Upper lobe of left lung (tissue), 6 donors: Measurements from ENCODE around the gene PCOLCE2. TPM values are rescaled to one million over a fixed set of nuclear protein-coding genes. Genes with fewer than 3 reads are reported as not detected.

ENCODE experiments used
- ATAC-seq, 2 donors: fragments of 200-7000 bp; cut with Tn5 transposase; one replicate each; pipeline ENCODE4 v1.9.1; 2022; ENCODE audit warnings: mild to moderate bottlenecking in 2 of 2, moderate library complexity in 2 of 2; ENCODE audit not compliant: low FRiP score in 2 of 2
- DNase-seq, 2 donors: peaks; one replicate each; pipeline ENCODE4 v3.0.0-alpha.2; 2019 to 2020
- H3K27ac ChIP-seq, 4 donors: fragments of 200-600 bp; sonication (generic); one replicate each; pipeline ENCODE4 v1.5.1; 2016 to 2019
- H3K27me3 ChIP-seq, 4 donors: fragments of 200-600 bp; sonication (generic); one replicate each; pipeline ENCODE4 v1.5.1; 2017 to 2019
- H3K36me3 ChIP-seq, 4 donors: fragments of 200-600 bp; sonication (generic); one replicate each; pipeline ENCODE4 v1.5.1; 2016 to 2019
- H3K4me1 ChIP-seq, 4 donors: fragments of 200-600 bp; sonication (generic); one replicate each; pipeline ENCODE4 v1.5.1; 2018 to 2019
- H3K4me3 ChIP-seq, 4 donors: fragments of 200-600 bp; sonication (generic); one replicate each; pipeline ENCODE4 v1.5.1; 2017 to 2019; ENCODE audit warnings: mild to moderate bottlenecking in 2 of 4, moderate library complexity in 1 of 4
- H3K9me3 ChIP-seq, 4 donors: fragments of 200-600 bp; sonication (generic); one replicate each; pipeline ENCODE4 v1.5.1; 2018 to 2019
- CTCF ChIP-seq, 6 experiments: fragments of 450-650 bp in 4 of 6; fragments of 200-600 bp in 2 of 6; sonication (generic) in 2 of 6; IDR thresholded peaks; one replicate each; pipeline ENCODE4 v1.5.1; 2016 to 2019; ENCODE audit warnings: antibody characterized with exemption in 6 of 6
- EP300 ChIP-seq, 4 donors: sonication (generic); formaldehyde crosslinking; IDR thresholded peaks; one replicate each; pipeline ENCODE4 v1.5.1; 2017; ENCODE audit warnings: antibody characterized with exemption in 4 of 4, control low read depth in 2 of 4
- POLR2A ChIP-seq, 4 donors: fragments of 450-650 bp; IDR thresholded peaks; one replicate each; pipeline ENCODE4 v1.5.1; 2016 to 2017; ENCODE audit warnings: antibody characterized with exemption in 4 of 4, mild to moderate bottlenecking in 2 of 4
- POLR2AphosphoS5 ChIP-seq, 2 donors: sonication (generic); formaldehyde crosslinking; IDR thresholded peaks; one replicate each; pipeline ENCODE4 v1.5.1; 2017; ENCODE audit warnings: antibody characterized with exemption in 2 of 2
- WGBS, 2 donors: methylation state at CpG; one replicate each; pipeline ENCODE4 v1.1.5; 2017 to 2018; 5-methylcytosine and 5-hydroxymethylcytosine counted together
- total RNA-seq, 6 donors: library from RNA; depleted of rRNA in 4 of 6; stranded (reverse); fragments of >200 nt in 4 of 6; gene quantifications; one replicate each; pipeline versions ENCODE4 v1.1.0 to v1.2.1, GENCODE V29; 2016 to 2021
- donor health status: DM: no; HTN: no; CAD: no; lungs with moderate emphysema.
- donor health status: DM: no; HTN: yes; CAD: no; lungs with severe emphysema.

The PCOLCE2 gene
- total RNA-seq, 6 donors from 2014 or later = 9.4 to 46.3 (median 17.9) TPM

- Histone ChIP-seq H3K4me3 (no peak overlapping the region), H3K9me3 (no peaks in the 10 kb centered on the region), H3K4me1 (no peaks in the 10 kb centered on the region), H3K27ac (no peak overlapping the region), H3K27me3 (no peaks in the 10 kb centered on the region), H3K36me3 (no peaks in the 10 kb centered on the region)
- TF ChIP-seq POLR2AphosphoS5 (IDR thresholded peaks at IDR 0.05) (no peak), CTCF (IDR thresholded peaks at IDR 0.05) (no peak), POLR2A (IDR thresholded peaks at IDR 0.05) (no peak), EP300 (IDR thresholded peaks at IDR 0.05) (no peak)
- DNase-seq = no peak
- no peak for ATAC-seq
These were observed 36.3 kb upstream of the PCOLCE2 start for GRCh38 chr3:142925140-142925539.

DNA sequence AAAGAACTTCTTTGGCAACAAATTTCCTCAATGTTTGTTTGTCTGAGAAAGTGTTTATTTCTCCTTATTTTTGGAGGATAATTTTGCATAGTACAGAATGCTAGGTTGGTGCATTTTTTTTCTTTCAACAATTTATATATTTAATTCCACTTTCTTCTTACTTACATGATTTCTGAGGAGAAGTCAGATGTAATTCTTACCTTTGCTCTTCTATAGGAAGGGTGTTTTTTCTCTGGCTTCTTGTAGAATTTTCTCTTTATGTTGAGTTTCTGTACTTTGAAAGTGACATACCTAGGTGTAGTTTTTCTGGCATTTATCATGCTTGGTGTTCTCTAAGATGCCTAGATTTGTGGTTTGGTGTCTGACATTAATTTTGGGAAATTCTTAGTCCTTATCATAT is 34.8 kb upstream of the PCOLCE2 start:
- no peak overlapping the region for H3K27ac ChIP-seq
- no peaks in the 10 kb centered on the region for H3K9me3 ChIP-seq
- no peaks in the 10 kb centered on the region for H3K27me3 ChIP-seq
- no peak overlapping the region for H3K4me3 ChIP-seq
- H3K36me3 ChIP-seq = no peaks in the 10 kb centered on the region
- no peak for ATAC-seq
- TF ChIP-seq CTCF (IDR thresholded peaks at IDR 0.05) (no peak), POLR2AphosphoS5 (IDR thresholded peaks at IDR 0.05) (no peak), POLR2A (IDR thresholded peaks at IDR 0.05) (no peak), EP300 (IDR thresholded peaks at IDR 0.05) (no peak)
- no peak for DNase-seq
- no peaks in the 10 kb centered on the region for H3K4me1 ChIP-seq

GRCh38 chr3:142916605-142917004 is 27.7 kb upstream of the PCOLCE2 start:
- Histone ChIP-seq H3K4me3 (no peak overlapping the region), H3K27ac (no peak overlapping the region), H3K27me3 (no peaks in the 10 kb centered on the region), H3K36me3 (no peaks in the 10 kb centered on the region), H3K9me3 (no peaks in the 10 kb centered on the region), H3K4me1 (no peaks in the 10 kb centered on the region)
- TF ChIP-seq EP300 (IDR thresholded peaks at IDR 0.05) = no peak
- TF ChIP-seq POLR2AphosphoS5 (IDR thresholded peaks at IDR 0.05) = no peak
- TF ChIP-seq POLR2A (IDR thresholded peaks at IDR 0.05) = no peak
- no peak for TF ChIP-seq CTCF (IDR thresholded peaks at IDR 0.05)
- WGBS, 2 donors = 66 to 67% methylated on average over 2 of the region's 2 CpGs
- peak in 1 of 2 donors; percentile 11 for ATAC-seq
- no peak for DNase-seq

- Histone ChIP-seq H3K9me3 (no peaks in the 10 kb centered on the region), H3K36me3 (no peaks in the 10 kb centered on the region), H3K4me1 (no peaks in the 10 kb centered on the region), H3K27me3 (no peaks in the 10 kb centered on the region), H3K4me3 (no peak overlapping the region), H3K27ac (no peak overlapping the region)
- ATAC-seq = no peak
- no peak for DNase-seq
- WGBS, 2 donors = 71 to 84% methylated on average over 3 of the region's 3 CpGs
- TF ChIP-seq CTCF (IDR thresholded peaks at IDR 0.05) (no peak), POLR2A (IDR thresholded peaks at IDR 0.05) (no peak), POLR2AphosphoS5 (IDR thresholded peaks at IDR 0.05) (no peak), EP300 (IDR thresholded peaks at IDR 0.05) (no peak)
These were observed 26.8 kb upstream of the PCOLCE2 start for GRCh38 chr3:142915636-142916035.

DNA sequence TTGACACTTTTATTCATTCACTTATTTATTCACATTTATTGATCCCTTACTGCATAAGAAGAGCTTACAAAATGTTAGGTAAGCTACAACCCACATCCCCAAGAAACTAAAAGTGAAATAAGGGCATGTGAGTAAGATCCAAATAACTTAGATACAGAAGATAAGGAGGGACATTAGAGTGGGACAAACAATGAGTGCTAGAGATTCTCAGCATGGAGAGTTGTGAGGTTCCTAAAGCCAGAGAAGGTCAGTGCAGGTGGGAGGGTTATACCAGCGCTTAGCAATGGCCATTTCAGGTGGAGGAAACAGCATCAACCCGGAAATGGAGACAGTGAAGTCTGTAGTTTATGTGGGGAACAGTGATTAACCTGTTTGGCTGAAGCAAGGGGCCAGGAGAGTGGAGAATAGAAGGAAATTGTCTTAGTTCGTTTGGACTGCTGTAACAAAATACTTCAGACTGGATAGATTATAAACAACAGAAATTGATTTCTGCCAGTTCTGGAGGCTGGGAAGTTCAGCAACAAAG is 25.5 kb upstream of the PCOLCE2 start:
- Histone ChIP-seq H3K4me3 (no peak overlapping the region), H3K36me3 (no peaks in the 10 kb centered on the region), H3K4me1 (no peaks in the 10 kb centered on the region), H3K27me3 (no peaks in the 10 kb centered on the region), H3K27ac (no peak overlapping the region), H3K9me3 (no peaks in the 10 kb centered on the region)
- DNase-seq (no peak), ATAC-seq (no peak)
- 40 to 44% methylated on average over 3 of the region's 3 CpGs for WGBS, 2 donors
- no peak for TF ChIP-seq POLR2AphosphoS5 (IDR thresholded peaks at IDR 0.05)
- no peak for TF ChIP-seq CTCF (IDR thresholded peaks at IDR 0.05)
- no peak for TF ChIP-seq EP300 (IDR thresholded peaks at IDR 0.05)
- no peak for TF ChIP-seq POLR2A (IDR thresholded peaks at IDR 0.05)
